Lower leg skin (tissue), 3 donors: ENCODE data around the gene MPL.

Experiments
- POLR2A ChIP-seq, 2 donors: fragments of 450-650 bp; IDR thresholded peaks; one replicate each; pipeline ENCODE4 v1.6.1; 2016 to 2017; ENCODE audit warnings: antibody characterized with exemption in 2 of 2, mild to moderate bottlenecking in 1 of 2, moderate library complexity in 1 of 2
- TF ChIP-seq, protein P1 (sequence below), 3 donors: fragments of 450-650 bp; IDR thresholded peaks; one replicate each; pipeline ENCODE4 v1.5.1; 2016; ENCODE audit warnings: antibody characterized with exemption in 3 of 3, mild to moderate bottlenecking in 3 of 3, moderate library complexity in 2 of 3

DNA sequence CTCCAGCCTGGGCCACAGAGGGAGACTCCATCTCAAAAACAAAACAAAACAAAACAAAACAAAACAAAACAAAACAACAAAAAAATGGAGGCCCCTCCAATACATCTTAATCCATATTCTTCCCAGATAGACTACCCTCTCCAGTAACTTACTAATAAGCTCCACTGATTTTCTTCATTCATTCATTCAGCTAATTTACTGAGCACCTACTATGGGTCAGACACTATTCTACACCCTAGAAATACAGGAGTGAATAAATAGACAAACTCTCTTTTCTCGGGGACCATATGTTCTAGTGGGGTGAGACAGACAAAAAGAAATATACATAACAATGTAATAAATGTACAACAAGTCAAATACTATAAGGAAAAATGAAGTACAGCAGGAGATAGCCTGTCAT is 13.4 kb downstream of the MPL start:
- TF ChIP-seq, protein P1, sequence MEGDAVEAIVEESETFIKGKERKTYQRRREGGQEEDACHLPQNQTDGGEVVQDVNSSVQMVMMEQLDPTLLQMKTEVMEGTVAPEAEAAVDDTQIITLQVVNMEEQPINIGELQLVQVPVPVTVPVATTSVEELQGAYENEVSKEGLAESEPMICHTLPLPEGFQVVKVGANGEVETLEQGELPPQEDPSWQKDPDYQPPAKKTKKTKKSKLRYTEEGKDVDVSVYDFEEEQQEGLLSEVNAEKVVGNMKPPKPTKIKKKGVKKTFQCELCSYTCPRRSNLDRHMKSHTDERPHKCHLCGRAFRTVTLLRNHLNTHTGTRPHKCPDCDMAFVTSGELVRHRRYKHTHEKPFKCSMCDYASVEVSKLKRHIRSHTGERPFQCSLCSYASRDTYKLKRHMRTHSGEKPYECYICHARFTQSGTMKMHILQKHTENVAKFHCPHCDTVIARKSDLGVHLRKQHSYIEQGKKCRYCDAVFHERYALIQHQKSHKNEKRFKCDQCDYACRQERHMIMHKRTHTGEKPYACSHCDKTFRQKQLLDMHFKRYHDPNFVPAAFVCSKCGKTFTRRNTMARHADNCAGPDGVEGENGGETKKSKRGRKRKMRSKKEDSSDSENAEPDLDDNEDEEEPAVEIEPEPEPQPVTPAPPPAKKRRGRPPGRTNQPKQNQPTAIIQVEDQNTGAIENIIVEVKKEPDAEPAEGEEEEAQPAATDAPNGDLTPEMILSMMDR (IDR thresholded peaks at IDR 0.05) = no peak
- TF ChIP-seq POLR2A (IDR thresholded peaks at IDR 0.05) = no peak
